ENCODE results near the gene MLYCD. TPM values are rescaled to one million over a fixed set of nuclear protein-coding genes. Genes with fewer than 3 reads are reported as not detected.

The MLYCD gene
- total and polyA plus RNA-seq, 2 experiments from 2014 or later = 9.3 to 10.6 TPM

DNA sequence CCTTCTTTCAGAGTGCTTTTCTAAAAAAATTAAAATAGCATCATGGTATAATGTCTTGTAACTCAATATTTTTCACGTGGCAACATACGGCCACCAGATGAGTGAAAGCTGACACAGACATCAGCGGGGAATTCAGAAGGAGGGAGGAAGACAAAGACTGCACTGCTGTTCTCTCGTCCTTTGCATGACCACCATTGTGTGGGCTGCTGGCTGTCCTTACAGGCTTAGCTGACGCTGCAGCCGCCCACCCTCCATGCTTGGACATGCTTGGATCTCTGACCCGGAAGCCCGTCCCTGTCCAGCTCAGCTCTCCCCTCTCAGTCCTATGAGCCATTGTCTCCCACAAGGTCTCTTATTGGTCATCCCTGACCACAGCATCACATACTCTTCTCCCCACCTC lies 11.4 kb upstream of the MLYCD start:
- no peaks in the 10 kb centered on the region for H3K36me3 ChIP-seq
- peak overlapping the region; percentile 41 for H3K27ac ChIP-seq
- H3K4me1 ChIP-seq (ENCODE audit: low read depth) = peaks cover 36% of the 10 kb centered on the region
- DNase-seq (ENCODE audit: low read depth in 1 of 2, low spot score in 1 of 2) = no peak
- TF ChIP-seq, protein P1, sequence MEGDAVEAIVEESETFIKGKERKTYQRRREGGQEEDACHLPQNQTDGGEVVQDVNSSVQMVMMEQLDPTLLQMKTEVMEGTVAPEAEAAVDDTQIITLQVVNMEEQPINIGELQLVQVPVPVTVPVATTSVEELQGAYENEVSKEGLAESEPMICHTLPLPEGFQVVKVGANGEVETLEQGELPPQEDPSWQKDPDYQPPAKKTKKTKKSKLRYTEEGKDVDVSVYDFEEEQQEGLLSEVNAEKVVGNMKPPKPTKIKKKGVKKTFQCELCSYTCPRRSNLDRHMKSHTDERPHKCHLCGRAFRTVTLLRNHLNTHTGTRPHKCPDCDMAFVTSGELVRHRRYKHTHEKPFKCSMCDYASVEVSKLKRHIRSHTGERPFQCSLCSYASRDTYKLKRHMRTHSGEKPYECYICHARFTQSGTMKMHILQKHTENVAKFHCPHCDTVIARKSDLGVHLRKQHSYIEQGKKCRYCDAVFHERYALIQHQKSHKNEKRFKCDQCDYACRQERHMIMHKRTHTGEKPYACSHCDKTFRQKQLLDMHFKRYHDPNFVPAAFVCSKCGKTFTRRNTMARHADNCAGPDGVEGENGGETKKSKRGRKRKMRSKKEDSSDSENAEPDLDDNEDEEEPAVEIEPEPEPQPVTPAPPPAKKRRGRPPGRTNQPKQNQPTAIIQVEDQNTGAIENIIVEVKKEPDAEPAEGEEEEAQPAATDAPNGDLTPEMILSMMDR (IDR thresholded peaks at IDR 0.05; ENCODE audit: low read depth, low read length) = no peak
- H3K9me3 ChIP-seq (ENCODE audit: low read depth) = no peaks in the 10 kb centered on the region
- no peaks in the 10 kb centered on the region for H3K27me3 ChIP-seq
- H3K4me3 ChIP-seq = no peak overlapping the region

DNA sequence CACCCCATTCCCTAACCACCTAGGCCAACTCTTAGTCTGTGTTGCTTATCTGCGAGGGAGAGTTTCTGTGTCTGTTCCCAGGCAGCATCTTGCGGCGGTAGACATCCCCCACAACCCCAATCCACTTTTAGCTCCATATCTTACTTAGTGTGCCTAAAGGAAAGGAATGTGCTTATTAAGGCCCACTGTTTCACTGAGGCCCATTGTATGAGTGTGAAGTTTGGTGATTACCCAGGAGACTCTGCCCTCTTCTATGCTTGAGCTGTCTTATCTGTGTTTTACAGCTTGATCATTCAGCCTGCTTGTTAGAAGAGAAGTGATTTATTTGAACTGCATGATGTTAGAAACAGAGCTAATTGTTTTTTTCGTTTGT lies 10.3 kb upstream of the MLYCD start:
- TF ChIP-seq, protein P1 (IDR thresholded peaks at IDR 0.05; ENCODE audit: low read depth, low read length) = no peak
- H3K4me3 ChIP-seq = no peak overlapping the region
- H3K4me1 ChIP-seq (ENCODE audit: low read depth) = peaks cover 28% of the 10 kb centered on the region
- no peaks in the 10 kb centered on the region for H3K9me3 ChIP-seq (ENCODE audit: low read depth)
- no peaks in the 10 kb centered on the region for H3K27me3 ChIP-seq
- no peaks in the 10 kb centered on the region for H3K36me3 ChIP-seq
- DNase-seq (ENCODE audit: low read depth in 1 of 2, low spot score in 1 of 2) = peak; percentile 57 to 60
- peak overlapping the region; percentile 41 for H3K27ac ChIP-seq

- Histone ChIP-seq H3K36me3 (no peaks in the 10 kb centered on the region), H3K4me3 (no peak overlapping the region), H3K4me1 (ENCODE audit: low read depth) (peaks cover 24% of the 10 kb centered on the region), H3K27me3 (no peaks in the 10 kb centered on the region), H3K9me3 (ENCODE audit: low read depth) (no peaks in the 10 kb centered on the region), H3K27ac (no peak overlapping the region)
- TF ChIP-seq, protein P1 (IDR thresholded peaks at IDR 0.05; ENCODE audit: low read depth, low read length) = no peak
- DNase-seq (ENCODE audit: low read depth in 1 of 2, low spot score in 1 of 2) = no peak
These were observed 8.6 kb upstream of the MLYCD start for GRCh38 chr16:83890359-83890758.

DNA sequence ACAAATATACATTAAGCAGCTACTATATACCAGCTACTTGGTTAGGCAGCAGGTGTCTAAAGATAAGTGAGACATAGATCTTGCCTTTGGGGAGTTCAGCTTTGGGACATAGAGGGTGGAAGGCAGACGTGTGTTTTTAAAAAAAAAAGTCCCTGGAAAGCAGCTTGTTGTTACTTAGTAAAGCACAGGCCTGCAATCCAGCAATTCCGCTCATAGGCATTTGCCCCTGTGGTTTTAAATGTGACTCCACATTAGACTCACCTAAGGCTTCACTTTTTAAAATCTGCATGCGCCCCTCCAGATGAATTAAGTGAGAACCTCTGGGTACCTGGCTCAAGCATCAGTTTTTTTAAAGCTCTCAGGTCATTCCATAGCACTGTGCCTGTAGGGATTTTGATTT lies 7.2 kb upstream of the MLYCD start:
- Histone ChIP-seq H3K9me3 (ENCODE audit: low read depth) (no peaks in the 10 kb centered on the region), H3K27me3 (no peaks in the 10 kb centered on the region), H3K4me3 (no peak overlapping the region), H3K36me3 (no peaks in the 10 kb centered on the region), H3K27ac (no peak overlapping the region), H3K4me1 (ENCODE audit: low read depth) (peaks cover 18% of the 10 kb centered on the region)
- DNase-seq (ENCODE audit: low read depth in 1 of 2, low spot score in 1 of 2) = no peak
- TF ChIP-seq, protein P1 (IDR thresholded peaks at IDR 0.05; ENCODE audit: low read depth, low read length) = no peak

DNA sequence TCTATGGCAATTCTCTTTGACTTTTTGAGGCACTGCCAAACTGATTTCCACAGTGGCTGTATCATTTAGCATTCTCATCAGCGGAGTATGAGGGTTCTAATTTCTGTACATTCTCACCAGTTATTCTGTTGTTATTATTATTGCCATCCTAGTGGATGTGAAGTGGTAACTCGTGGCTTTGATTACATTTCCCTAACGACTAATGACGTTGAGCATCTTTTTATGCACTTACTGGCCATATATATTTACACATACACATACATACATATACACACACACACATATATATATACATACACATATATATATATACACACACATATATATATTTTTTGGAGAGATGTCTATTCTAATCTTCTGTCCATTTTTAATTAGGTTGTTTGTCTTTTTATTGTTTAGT lies 3.7 kb upstream of the MLYCD start:
- TF ChIP-seq, protein P1 (IDR thresholded peaks at IDR 0.05; ENCODE audit: low read depth, low read length) = no peak
- Histone ChIP-seq H3K4me1 (ENCODE audit: low read depth) (peaks cover 6% of the 10 kb centered on the region), H3K9me3 (ENCODE audit: low read depth) (no peaks in the 10 kb centered on the region), H3K4me3 (no peak overlapping the region), H3K27ac (no peak overlapping the region), H3K36me3 (no peaks in the 10 kb centered on the region), H3K27me3 (no peaks in the 10 kb centered on the region)
- no peak for DNase-seq (ENCODE audit: low read depth in 1 of 2, low spot score in 1 of 2)

DNA sequence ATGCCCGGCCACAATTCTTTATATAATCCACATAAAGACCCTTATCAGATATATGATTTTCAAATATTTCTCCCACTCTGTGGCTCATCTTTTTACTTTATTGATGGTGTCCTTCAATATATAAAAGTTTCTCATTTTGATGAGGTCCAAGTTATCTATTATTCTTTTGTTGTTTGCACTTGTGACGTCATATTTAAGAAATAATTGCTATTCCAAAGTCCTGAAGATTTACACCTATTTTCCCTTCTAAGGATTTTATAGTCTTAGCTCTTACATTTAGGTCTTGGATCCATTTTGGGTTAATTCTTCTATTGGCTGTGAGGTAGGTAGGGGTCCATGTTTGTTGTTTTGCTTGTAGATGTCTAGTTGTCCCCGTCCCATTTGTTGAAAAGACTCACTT lies 3.0 kb upstream of the MLYCD start:
- H3K4me3 ChIP-seq = no peak overlapping the region
- H3K9me3 ChIP-seq (ENCODE audit: low read depth) = no peaks in the 10 kb centered on the region
- peaks cover 7% of the 10 kb centered on the region for H3K4me1 ChIP-seq (ENCODE audit: low read depth)
- no peak overlapping the region for H3K27ac ChIP-seq
- H3K36me3 ChIP-seq = no peaks in the 10 kb centered on the region
- DNase-seq (ENCODE audit: low read depth in 1 of 2, low spot score in 1 of 2) = no peak
- no peaks in the 10 kb centered on the region for H3K27me3 ChIP-seq
- TF ChIP-seq, protein P1 (IDR thresholded peaks at IDR 0.05; ENCODE audit: low read depth, low read length) = no peak
